Mammary epithelial cell (primary cell): Measurements from ENCODE around the gene BMF.

Experiments
- EZH2 ChIP-seq: IDR thresholded peaks from 2 replicates; pipeline ENCODE4 v1.6.1; 2012; ENCODE audit warnings: low read length, inconsistent platforms, borderline replicate concordance
- TF ChIP-seq, protein P1 (sequence below), 2 donors: IDR thresholded peaks in 1 of 2; conservative IDR thresholded peaks in 1 of 2; 2 replicates each; pipeline ENCODE4 v1.5.1; 2011 to 2012; ENCODE audit warnings: inconsistent platforms in 2 of 2, low read length in 2 of 2, mild to moderate bottlenecking in 2 of 2, control low read depth in 1 of 2, low read depth in 1 of 2; ENCODE audit not compliant: insufficient read depth in 1 of 2; ENCODE audit errors: extremely low read depth in 1 of 2

DNA sequence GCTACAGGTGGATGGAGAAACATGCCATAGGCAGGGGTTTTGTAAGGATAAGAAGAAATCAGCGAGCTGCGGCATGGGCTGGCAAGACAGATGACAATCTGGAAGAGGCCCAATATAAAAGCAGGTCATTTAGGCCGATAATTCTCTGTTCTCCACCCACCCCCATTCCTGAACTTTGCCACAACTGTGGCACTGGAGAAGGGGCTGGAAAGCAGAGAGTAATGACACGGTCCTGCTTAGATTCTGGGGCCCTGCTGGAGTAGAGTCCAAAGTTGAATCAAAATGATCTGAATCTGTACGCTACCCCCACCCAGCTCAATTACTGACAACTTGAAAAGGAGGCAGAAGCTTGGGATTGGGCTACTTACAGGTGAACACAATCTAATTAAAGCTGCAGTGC, 33.7 kb upstream of the BMF start:
- TF ChIP-seq, protein P1, sequence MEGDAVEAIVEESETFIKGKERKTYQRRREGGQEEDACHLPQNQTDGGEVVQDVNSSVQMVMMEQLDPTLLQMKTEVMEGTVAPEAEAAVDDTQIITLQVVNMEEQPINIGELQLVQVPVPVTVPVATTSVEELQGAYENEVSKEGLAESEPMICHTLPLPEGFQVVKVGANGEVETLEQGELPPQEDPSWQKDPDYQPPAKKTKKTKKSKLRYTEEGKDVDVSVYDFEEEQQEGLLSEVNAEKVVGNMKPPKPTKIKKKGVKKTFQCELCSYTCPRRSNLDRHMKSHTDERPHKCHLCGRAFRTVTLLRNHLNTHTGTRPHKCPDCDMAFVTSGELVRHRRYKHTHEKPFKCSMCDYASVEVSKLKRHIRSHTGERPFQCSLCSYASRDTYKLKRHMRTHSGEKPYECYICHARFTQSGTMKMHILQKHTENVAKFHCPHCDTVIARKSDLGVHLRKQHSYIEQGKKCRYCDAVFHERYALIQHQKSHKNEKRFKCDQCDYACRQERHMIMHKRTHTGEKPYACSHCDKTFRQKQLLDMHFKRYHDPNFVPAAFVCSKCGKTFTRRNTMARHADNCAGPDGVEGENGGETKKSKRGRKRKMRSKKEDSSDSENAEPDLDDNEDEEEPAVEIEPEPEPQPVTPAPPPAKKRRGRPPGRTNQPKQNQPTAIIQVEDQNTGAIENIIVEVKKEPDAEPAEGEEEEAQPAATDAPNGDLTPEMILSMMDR (conservative IDR thresholded peaks at IDR 0.05 in 1 of 2, IDR thresholded peaks at IDR 0.05 in 1 of 2; ENCODE audit: extremely low read depth in 1 of 2, insufficient read depth in 1 of 2, low read depth in 1 of 2, low read length in 2 of 2) = no peak
- no peak for TF ChIP-seq EZH2
